Renal cortical epithelial cell (primary cell): ENCODE data around the gene HLTF. TPM values are rescaled to one million over a fixed set of nuclear protein-coding genes. Genes with fewer than 3 reads are reported as not detected.

Experiments used
- DNase-seq: peaks from one replicate; pipeline ENCODE4 v3.0.0-alpha.2; 2011; ENCODE audit warnings: low read depth
- total RNA-seq: library from RNA; depleted of rRNA; stranded (reverse); fragments of >200 nt; gene quantifications from 2 replicates; pipeline ENCODE4 v1.2.3, GENCODE V29; 2014

Gene HLTF
- total RNA-seq, 1 donor from 2014 or later, result 51.7 TPM

DNA sequence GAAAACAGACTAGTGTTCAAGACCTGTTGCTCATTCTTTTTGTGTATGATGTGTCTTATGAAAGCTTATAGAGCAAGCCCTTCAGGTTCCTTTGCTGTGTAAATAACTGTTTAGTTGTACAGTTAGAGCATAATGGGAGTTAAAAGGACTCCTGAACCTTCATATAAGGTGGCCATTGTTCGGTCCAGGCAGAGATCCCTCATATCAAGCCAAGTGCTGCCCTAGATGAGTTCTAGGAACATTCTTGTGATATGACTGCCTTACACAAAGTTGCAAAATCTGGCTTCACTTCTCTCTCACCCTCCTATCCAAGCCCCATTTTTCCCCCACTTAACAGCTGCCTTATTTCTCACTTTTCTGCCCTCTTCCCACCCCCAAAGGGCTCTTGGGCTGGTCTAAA, 68.1 kb downstream of the HLTF start:
- no peak for DNase-seq

DNA sequence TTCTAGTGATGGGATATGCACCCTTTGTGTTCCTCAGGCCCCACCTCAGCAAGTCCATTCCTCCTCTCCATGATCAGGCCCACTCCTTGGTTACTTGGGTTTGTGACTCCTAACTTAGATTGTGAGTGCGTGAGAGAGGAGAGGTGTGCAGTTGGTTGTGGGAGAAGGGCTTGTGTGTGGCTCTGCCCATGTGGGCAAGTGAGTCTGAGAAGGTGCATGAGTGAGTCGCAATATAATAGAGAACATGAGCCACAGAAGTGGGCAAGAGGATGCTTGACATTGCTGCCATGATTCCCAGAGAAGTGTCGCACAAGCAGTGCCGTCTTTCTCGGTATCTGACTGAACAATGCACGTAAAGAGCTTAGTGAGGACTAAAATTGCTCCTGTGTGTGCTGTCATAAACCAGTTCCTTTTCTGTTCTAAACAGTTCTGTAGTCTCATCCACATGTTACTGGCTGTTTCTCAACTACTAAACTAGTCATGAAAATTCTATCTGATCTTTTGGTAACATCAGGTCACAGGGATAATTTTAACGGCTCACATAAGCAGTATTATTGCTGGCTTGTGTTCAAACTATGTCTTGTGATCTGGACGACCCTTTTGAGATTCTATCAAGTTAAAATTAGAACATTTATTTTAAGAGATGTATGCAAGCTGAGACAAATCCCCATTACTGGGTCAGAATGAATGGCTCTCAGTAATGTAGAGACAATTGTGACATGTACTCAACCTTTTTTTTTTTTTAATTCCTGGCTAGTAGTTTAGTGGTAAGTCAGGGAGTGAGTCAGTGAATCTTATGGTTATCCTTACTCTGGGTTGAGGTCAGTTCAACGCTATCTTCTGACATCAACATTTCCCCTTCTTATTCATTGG, 69.4 kb downstream of the HLTF start:
- DNase-seq, result peak; percentile 75

DNA sequence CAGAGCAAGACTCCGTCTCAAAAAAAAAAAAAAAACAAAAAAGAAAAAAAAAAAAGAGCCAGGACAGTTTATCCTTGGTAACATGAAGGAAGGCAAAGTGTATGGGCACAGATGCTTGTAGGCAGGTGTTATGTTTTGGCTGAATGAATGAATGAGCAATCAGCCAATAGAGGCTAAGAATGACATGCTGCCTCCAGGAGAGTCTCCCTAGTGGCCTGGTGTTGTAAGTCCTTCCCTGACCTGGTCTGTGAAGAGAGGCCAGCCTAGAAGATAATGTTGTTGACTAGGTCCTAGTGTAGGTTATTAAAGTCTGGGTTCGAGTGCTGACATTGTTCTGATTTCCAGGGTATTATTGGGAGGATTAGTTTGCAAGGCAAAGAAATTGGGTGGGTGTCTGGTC, 70.1 kb downstream of the HLTF start:
- no peak for DNase-seq

DNA sequence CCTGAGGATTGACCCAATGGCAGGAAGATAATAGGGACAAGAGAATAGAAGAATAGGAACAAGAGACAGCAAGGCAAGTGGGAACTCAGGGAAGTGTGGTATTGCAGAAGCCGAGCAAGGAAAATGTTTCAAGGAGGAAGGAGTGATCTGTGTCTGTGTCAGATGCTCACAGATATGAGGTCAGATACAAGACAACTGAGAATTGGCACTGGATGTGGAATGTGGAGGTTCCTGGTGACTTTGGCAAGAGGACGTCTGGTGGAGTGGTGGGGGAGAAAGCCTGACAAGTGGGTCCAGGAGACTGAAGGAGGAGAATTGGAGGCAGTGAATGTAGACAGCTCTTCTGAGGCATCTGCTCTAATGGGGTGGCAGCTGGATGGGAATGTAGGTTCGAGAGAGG, 70.9 kb downstream of the HLTF start:
- no peak for DNase-seq

DNA sequence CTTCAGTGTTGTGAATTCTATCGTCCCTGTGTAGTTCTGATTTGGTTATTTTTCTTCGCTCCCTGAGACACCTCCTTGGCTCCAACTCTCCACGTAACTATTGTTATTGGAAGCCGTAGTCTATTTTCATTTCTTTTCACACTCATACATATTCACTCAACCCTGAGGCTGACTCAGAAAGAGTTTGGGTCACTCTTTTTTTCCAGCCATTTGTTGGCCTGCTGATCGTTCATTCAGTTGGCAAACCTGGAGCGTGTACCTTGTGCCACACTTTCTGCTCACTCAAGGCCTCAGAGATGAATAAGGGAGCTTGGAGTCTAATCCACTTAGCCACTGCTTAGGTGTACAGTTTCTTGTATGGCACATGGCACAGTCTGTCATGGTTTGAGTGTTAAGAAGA, 72.6 kb downstream of the HLTF start:
- DNase-seq, result no peak

DNA sequence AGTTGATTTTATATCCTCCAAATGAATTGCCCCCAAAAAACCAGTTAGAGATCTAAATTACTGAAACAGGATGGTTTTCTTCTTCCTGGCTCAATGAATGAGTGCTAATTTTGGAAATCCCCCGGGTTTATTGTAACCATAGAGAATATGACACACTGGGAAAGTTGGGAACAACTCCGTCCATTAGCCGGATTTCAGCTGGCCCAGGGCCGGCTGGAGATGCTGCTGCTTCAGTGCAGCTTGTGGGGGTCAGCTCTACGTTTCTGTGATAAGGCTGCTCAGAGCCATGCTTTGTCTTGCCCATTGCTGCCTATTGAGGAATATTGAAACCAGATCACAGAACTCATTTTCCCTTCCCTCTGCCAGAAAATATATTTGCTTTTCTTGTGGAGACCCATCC, 74.7 kb downstream of the HLTF start:
- no peak for DNase-seq

DNA sequence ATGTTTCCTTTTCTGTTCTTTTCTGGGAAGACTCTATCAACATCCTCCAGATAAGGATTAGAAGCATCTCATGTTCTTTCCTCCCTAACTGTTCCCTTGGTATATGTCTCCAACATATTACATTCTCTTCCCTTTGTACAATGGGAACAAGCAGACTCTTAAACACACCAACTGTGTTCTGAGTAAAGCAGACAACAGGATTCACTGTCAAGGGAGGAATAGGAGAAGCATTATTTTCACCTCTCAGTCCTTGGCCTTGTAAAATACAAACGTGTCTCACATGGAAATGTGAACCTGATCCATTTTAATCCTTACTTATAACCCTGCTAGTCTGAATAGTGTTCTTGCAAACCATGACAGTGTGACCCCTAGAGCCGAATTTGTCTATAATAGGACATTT, 75.4 kb downstream of the HLTF start:
- no peak for DNase-seq

DNA sequence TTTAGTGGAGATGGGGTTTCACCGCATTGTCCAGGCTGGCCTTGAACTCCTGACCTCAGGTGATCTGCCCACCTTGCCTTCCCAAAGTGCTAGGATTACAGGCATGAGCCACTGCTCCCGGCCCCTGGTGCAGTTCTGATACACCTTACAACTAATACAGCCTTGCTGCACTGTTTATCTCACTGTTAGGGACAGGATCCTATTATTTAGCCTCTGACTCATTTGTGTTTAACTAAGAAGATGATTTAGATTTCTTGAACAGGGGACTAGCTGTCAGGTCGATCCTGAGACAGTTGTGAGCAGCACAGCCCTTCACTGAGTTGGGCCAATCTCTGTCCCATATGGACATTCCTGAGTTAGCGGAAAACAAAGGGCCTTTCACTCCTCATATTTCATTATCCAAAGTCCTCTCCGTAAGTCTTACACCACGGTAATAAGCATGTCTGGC, 75.8 kb downstream of the HLTF start:
- no peak for DNase-seq

DNA sequence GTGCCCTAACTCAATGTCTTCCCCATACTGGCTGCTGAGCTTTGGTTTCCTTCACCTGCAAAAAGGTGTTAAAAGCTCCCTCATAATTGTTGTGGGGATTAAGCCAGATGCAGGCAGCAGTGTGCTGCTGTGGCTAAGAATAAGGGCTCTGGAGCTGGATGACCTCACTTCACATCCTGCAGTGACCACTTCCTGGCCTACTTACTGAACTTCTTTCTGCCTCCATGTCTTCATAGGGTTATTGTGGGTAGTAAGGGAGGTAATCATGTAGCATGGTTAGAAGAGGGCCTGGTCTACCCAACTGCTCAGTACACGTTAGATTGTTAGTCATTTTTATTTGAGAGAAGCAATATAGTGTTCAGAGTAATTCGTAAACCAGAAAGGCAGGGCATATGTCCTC, 76.6 kb downstream of the HLTF start:
- no peak for DNase-seq

DNA sequence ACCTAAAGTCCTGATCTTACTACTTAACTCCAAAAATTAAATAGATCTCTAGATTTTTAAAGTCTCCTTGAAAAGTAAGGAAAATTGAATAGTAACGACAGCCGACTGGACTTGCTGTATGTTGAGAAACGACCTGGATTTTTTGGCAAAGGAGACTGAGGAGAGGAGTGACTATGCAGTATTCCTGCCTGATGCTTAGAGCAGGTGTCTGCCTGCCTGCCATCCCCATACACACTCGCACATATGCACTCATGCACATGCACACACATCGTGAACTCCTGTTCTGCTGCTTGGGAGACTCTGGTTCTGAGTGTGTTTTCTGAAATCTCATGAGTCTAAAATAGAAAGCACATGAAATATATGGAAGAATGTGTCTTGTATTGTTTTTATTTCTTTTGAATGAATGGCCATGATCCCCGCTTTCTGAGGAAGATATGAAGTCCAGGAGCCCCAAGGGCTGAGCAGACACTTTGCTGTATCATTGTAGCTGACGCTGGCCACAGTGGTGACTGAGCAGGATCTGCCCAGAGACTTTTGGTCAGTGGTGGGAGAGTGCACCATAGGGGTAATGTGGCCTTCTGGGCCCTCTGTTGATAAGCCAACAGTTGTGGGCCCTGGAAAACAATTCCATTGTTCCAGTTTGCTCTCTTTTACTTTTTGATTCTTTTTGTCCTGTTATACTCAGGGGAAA, 78.6 kb downstream of the HLTF start:
- no peak for DNase-seq

DNA sequence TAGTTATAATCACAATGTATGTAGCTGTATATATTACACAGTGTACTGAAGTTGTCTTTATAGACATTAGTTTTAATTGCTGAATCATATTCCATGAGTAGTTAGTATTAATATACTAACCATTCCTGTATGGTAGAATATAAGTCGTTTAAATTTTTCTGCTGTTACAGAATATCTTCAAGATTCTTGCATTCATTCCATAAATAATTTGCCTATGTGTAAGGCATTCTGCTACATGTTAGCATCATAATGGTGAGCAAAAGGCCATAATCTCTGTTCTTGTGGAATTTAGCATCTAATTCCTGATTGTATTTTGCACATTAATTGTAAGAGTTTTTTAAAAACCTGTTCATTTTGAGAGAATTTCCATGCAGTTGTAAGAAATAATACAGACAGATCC, 80.9 kb downstream of the HLTF start:
- DNase-seq, result no peak

DNA sequence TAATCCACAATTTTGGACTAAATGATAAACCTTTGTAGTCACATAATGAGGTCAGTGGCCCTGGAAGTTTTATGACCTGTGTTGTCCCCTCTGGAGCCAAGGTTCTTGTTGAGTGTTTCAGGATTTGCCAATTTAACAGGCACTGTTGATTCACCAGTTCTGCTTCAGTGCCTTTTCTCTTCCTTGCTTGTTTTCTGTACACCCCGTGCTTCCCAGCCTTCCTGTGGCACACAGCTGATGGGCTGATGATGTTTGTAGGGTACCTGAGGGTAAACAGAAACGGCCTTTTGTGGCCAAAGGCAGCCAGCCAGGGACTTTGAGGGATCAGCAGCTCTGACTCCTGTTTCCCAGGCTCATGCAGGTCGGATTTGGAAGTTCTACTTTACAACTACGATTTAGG, 81.7 kb downstream of the HLTF start:
- DNase-seq, result peak; percentile 99

DNA sequence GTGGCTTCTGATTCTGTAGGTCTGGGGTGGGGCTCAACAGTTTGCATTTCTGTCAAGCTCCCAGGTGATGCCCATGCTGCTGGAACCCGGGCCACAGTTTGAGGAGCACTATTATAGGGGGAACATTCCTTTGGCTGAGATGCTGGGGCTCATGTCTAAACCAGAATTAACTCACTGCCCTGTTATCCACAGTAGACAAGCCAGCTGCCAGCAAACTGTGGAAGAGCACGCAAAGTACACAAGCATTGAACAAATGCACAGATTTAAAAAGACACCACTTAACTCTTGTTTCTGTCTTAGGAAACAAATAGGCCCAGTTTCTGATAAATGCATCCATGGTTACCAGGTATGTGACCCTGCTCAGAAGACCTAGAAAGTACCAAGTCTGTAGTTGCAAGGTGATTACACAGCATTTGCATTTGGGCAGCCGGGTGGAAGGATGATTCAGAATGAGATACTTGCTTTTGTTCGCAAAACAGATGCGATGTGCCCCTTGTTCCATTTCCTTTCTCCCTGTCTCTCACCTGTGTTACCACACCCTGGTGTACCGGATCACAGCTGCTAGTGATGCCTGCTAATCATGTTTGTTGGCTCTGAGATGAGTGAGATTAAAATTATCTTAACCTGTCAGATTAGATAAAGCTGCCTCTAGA, 82.6 kb downstream of the HLTF start:
- peak; percentile 83 for DNase-seq

DNA sequence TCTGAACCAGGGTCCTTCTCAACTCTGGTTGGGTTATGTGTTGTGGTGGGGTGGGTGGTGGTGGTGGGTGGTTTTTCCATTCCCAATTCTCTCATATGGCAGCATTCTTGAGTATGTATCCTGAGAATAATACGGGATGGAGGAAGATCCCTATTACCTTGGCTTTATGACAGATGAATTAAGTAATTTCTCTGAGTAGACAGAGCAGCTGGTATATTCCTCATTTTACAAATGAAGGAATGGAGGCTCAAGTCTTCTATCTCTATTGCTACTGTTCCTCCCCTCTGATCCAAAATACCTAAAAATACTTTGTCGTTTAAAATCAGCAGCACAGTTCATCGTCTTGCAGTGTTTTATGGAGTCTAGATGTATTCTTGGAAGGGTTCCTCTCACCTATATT, 84.6 kb downstream of the HLTF start:
- no peak for DNase-seq

DNA sequence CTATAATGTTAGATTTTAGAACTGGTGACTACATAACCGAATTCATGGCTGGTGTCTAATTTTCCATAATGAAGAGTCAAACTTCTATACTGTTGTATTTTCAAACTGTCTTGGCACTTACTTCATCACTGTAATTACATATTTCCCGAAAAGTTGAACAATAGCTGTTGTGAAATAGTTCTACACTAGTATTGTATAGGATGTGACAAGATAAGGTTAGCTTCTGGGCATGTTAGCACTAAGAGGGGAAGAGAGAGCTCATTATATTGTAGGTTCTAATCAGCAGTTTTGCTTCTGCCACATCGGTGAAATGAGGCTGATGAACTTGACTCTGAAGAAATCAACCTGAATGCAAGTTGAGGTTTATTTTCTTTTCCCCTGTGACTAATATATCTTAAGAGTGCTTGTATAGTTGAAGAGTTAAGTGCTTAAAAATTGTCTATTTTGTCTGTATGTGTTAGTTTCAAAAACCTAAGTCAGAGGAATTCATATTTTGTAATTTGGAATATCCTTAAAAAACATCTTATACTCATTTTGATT, 86.1 kb downstream of the HLTF start:
- DNase-seq, result no peak

DNA sequence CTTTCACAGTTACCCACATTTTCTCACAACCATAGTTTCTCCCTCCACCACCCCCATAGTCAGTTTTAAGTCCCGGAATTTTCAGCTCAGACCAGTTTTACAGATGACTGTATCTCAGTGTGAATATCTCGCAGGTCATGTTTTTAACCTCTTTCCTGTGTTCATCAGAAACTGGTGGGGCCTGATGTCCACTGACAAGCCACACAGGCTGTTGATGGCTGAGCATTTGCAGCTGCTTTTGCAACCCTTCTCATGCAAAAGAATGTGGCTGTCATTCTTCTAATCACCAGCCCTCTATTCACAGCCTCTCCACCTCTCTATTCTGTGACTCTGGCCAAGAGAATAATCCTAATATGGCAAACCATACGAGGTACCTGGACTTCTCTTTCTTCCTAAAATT, 86.5 kb downstream of the HLTF start:
- DNase-seq, result no peak

DNA sequence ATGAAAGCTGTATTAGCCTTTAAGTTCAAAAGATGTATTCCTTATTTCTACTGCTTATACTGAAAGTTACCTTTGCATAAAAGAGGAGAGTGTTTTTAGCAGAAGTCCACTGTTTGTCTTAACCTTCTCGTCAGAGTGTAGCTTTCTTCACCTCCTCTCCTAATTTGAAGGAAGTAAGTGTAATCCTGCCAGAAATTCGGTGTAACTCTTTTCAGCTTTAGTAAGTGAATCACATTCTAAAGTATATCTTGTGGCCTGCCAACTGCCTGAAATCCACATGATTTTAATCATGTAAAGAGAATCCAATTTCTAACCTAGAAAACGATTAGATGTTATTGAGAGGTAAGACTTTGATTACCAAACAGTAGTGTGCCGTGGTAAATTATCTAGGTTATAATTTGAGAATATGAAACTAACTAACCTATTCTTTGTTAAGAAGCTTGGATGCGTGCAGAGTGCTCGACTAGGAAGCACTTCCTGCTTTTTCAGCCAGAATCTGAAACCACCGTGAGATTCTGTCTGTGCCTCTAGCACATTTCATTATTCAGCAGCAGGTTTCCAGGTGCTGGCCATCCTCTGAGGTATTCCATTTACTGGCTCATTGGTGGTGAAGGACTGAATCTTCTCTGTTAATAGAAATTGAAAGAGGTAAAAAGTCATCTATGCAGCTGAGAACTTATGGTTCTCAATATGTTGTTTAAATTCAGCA, 87.5 kb downstream of the HLTF start:
- DNase-seq, result no peak

DNA sequence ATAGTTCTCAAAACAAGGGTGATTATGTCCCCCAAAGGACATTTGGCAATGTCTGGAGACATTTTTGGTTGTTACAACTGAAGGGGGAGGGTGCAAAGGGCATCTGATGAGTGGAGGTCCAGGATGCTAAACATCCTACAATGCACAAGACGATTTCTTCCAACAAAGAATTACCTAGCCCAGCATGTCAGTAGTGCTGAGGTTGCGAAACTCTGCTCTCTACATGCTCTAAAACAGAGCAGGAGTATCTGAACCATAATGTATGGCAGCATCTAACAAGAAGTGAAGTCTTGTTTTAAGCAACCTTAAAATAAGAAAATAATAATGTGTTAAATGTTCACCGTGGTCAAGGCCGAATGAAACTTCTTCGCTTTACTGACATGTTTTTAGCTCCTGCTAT, 88.0 kb downstream of the HLTF start:
- no peak for DNase-seq

DNA sequence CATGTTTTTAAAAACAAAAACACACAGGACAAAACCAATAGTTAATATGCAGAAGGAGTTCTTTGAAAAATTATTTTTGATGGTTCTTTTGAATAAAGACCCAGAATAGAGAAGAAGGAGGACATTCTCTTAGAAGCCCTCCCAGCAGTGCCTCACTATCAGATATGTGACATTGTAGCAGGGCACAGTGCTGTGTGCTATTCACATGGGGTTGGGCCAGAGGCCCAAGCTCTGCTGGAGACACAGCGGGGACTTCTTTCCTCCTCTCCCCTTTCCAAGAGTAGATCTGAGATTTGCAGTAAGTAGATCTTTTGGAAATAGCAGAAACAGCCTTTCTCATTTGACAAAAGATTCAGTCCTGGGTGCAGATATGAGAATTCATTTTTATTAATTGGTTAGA, 88.7 kb downstream of the HLTF start:
- no peak for DNase-seq

DNA sequence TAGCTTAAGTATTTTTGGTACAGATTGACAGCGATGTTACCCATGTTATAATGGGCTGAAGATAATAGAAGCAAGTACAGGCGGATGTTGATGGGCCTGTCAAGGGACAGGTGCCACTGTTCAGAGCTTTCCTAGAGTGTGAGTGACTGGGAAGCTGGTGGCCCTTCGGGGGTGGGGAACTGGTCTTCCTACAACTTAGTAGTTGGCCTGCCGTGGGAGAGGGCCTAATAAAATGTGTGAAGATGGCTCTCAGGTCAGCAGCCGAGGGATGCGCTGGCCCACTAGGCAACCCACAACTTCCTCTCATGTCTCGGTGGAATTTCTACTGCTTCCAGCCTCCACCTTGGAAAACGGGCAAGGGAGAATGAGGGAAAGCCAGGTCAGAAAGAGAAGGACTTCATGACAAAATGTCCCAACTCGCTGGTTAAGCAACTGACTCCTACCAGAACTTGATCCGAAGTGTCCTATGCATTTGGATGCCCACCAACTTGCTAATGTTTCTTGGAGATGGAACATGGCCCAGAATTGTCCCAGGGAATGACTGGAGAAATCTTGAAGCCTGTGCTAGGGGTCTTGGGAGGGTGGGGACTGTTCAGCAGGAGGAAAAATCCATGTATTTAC, 93.6 kb downstream of the HLTF start:
- DNase-seq, result no peak

DNA sequence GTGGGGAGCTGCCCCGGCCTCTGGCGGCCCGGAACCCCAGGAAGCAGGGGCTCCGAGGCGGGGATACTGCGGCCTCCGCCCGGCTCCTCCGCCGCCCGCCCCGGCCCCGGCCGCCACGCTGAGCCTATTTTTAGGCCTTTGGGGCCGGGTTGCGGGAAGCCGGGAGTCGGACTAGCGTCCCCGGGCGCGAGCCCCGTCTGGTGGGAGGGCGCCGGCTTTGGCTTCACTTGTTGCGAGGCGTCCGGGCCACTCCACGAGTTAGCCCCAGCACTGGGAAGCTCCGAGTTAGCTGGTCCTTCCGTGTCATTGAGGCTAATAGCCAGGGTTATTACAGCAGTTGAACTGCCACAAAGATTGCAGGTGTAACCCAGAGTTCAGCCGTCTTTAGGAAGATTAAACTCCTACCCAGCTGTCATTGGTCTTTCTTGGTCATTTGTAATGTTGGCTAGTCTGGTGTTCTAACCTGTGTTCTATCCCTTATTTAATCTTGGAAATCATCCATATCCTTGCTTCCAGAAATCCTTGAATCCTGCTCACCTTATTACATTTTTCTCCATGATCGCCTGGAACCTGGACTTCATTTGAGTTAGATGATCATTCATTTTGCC, 94.2 kb downstream of the HLTF start:
- no peak for DNase-seq
